Muscle layer of duodenum (tissue), 2 donors: ENCODE measurements around the gene PDE4B.

Experiments used
- H3K27ac ChIP-seq: one replicate; pipeline ENCODE4 v1.7.0; 2013; ENCODE audit warnings: mild to moderate bottlenecking, low read length
- H3K27me3 ChIP-seq: one replicate; pipeline ENCODE4 v1.7.0; 2013; ENCODE audit warnings: low read depth, mild to moderate bottlenecking, control low read depth, low read length
- H3K36me3 ChIP-seq, 2 donors: one replicate each; pipeline ENCODE4 v1.7.0; 2013; ENCODE audit warnings: low read length in 2 of 2, control low read depth in 1 of 2, mild to moderate bottlenecking in 1 of 2; ENCODE audit not compliant: insufficient read depth in 2 of 2, control insufficient read depth in 1 of 2
- H3K4me1 ChIP-seq, 2 donors: one replicate each; pipeline ENCODE4 v1.7.0; 2013; ENCODE audit warnings: low read length in 2 of 2, mild to moderate bottlenecking in 2 of 2, control low read depth in 1 of 2, moderate library complexity in 1 of 2; ENCODE audit not compliant: insufficient read depth in 2 of 2, control insufficient read depth in 1 of 2
- H3K4me3 ChIP-seq, 2 donors: one replicate each; pipeline ENCODE4 v1.7.0; 2013; ENCODE audit warnings: low read length in 2 of 2, low read depth in 1 of 2, mild to moderate bottlenecking in 1 of 2
- H3K9me3 ChIP-seq, 2 donors: one replicate each; pipeline ENCODE4 v1.7.0; 2013; ENCODE audit warnings: low read length in 2 of 2, control low read depth in 1 of 2, mild to moderate bottlenecking in 1 of 2; ENCODE audit not compliant: control insufficient read depth in 1 of 2
- donor health status: healthy.

The PDE4B gene

GRCh38 chr1:66393586-66394287, 601.0 kb downstream of the PDE4B start:
- no peaks in the 10 kb centered on the region for H3K36me3 ChIP-seq

DNA sequence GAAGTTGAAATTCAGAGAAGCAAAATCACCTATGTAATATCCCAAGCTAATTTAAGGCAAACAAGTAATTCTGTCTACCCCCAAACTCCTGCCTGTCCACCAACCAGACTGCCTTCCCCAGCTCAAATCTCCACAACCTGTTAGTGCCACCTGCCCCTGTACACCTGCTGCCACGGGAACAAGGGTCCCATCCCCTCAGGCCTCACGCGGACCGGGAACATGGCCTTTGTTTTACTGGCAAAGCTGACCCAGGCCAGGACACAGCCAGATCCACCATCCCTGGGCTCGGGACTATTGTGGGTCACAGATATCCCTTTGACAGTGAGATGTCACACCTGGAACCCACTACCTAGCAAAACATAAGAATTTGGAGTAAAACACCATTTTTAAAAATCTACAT, 601.9 kb downstream of the PDE4B start:
- H3K27me3 ChIP-seq: no peaks in the 10 kb centered on the region
- H3K4me3 ChIP-seq: no peak overlapping the region
- peak overlapping the region; percentile 46 for H3K27ac ChIP-seq
- no peaks in the 10 kb centered on the region for H3K9me3 ChIP-seq
- H3K4me1 ChIP-seq: peaks cover 8 to 14% of the 10 kb centered on the region in 2 donors
- H3K36me3 ChIP-seq: no peaks in the 10 kb centered on the region

More at GRCh38 chr1:66393586-66394287, 601.0 kb downstream of the PDE4B start:
- H3K27ac ChIP-seq: no peak overlapping the region
- H3K4me3 ChIP-seq: no peak overlapping the region
- peaks cover 8 to 14% of the 10 kb centered on the region in 2 donors for H3K4me1 ChIP-seq
- H3K27me3 ChIP-seq: no peaks in the 10 kb centered on the region
- no peaks in the 10 kb centered on the region for H3K9me3 ChIP-seq

GRCh38 chr1:66395202-66396061, 602.7 kb downstream of the PDE4B start:
- Histone ChIP-seq H3K4me3 (no peak overlapping the region), H3K27me3 (no peaks in the 10 kb centered on the region), H3K9me3 (no peaks in the 10 kb centered on the region), H3K36me3 (no peaks in the 10 kb centered on the region), H3K27ac (peak overlapping the region; percentile 46), H3K4me1 (peaks cover 8 to 14% of the 10 kb centered on the region in 2 donors)

GRCh38 chr1:66396212-66396890, 603.7 kb downstream of the PDE4B start:
- peaks cover 8 to 14% of the 10 kb centered on the region in 2 donors for H3K4me1 ChIP-seq
- H3K27ac ChIP-seq: no peak overlapping the region
- H3K9me3 ChIP-seq: no peaks in the 10 kb centered on the region
- no peak overlapping the region for H3K4me3 ChIP-seq
- H3K27me3 ChIP-seq: no peaks in the 10 kb centered on the region
- no peaks in the 10 kb centered on the region for H3K36me3 ChIP-seq

- no peaks in the 10 kb centered on the region for H3K9me3 ChIP-seq
- no peak overlapping the region for H3K4me3 ChIP-seq
- H3K27me3 ChIP-seq: no peaks in the 10 kb centered on the region
- peaks cover 8 to 21% of the 10 kb centered on the region in 2 donors for H3K4me1 ChIP-seq
- no peak overlapping the region for H3K27ac ChIP-seq
- H3K36me3 ChIP-seq: no peaks in the 10 kb centered on the region
Observed at GRCh38 chr1:66397192-66397591, 604.5 kb downstream of the PDE4B start.

GRCh38 chr1:66399888-66400529, 607.3 kb downstream of the PDE4B start:
- peaks cover 5 to 21% of the 10 kb centered on the region in 2 donors for H3K4me1 ChIP-seq
- H3K36me3 ChIP-seq: no peaks in the 10 kb centered on the region
- no peak overlapping the region for H3K4me3 ChIP-seq
- no peak overlapping the region for H3K27ac ChIP-seq
- H3K27me3 ChIP-seq: no peaks in the 10 kb centered on the region
- H3K9me3 ChIP-seq: no peaks in the 10 kb centered on the region

DNA sequence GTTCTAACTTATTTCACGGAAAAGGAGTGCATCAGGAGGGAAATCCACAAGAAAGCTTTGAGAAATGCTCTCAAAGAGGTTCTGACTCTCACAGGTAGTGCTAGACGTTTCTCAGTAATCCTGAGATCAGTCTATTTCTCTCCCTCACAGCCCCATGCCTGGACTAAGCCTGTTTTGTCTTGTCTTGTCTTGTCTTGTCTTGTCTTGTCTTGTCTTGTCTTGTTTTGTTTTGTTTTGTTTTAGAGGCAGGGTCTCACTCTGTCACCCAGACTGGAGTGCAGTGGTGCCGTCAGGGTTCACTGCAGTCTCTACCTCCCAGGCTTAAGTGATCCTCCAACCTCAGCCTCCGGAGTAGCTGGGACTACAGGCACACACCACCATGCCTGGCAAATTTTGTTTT, 608.0 kb downstream of the PDE4B start:
- Histone ChIP-seq H3K36me3 (no peaks in the 10 kb centered on the region), H3K4me1 (peaks cover under 1 to 15% of the 10 kb centered on the region in 2 donors), H3K27me3 (no peaks in the 10 kb centered on the region), H3K27ac (no peak overlapping the region), H3K9me3 (no peaks in the 10 kb centered on the region), H3K4me3 (no peak overlapping the region)

DNA sequence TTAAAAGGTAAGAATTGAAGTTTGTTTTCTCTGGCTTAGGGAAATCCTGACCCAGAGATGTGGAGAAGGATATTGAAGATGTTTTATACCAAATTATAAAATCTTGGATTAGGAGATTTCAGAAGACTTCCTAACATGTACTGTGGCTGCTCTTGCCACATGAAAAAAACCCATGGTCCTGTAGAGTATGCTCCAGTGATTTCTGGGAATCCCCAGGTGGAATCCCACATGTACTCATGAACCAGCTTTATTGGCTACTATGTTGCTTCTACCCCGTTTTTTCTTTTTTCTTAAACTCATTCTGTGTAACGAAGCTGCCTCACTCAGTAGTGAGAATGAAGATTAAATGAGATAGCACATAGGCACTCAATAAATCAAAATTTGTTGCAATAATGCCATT, 608.5 kb downstream of the PDE4B start:
- H3K4me1 ChIP-seq: peaks cover 0 to 9% of the 10 kb centered on the region in 2 donors
- H3K36me3 ChIP-seq: no peaks in the 10 kb centered on the region
- H3K4me3 ChIP-seq: no peak overlapping the region
- no peaks in the 10 kb centered on the region for H3K9me3 ChIP-seq
- no peak overlapping the region for H3K27ac ChIP-seq
- H3K27me3 ChIP-seq: no peaks in the 10 kb centered on the region

- no peak overlapping the region for H3K27ac ChIP-seq
- no peaks in the 10 kb centered on the region for H3K36me3 ChIP-seq
- peaks cover 0 to 9% of the 10 kb centered on the region in 2 donors for H3K4me1 ChIP-seq
- H3K4me3 ChIP-seq: no peak overlapping the region
- no peaks in the 10 kb centered on the region for H3K9me3 ChIP-seq
- H3K27me3 ChIP-seq: no peaks in the 10 kb centered on the region
Observed at GRCh38 chr1:66402194-66402593, 609.5 kb downstream of the PDE4B start.

- Histone ChIP-seq H3K27ac (no peak overlapping the region), H3K4me1 (peaks cover 0 to 9% of the 10 kb centered on the region in 2 donors), H3K36me3 (no peaks in the 10 kb centered on the region), H3K27me3 (no peaks in the 10 kb centered on the region), H3K9me3 (no peaks in the 10 kb centered on the region), H3K4me3 (no peak overlapping the region)
Observed at GRCh38 chr1:66403007-66403731, 610.5 kb downstream of the PDE4B start.
